ENCODE measurements around the gene ADCY5. TPM values are rescaled to one million over a fixed set of nuclear protein-coding genes. Genes with fewer than 3 reads are reported as not detected.
A peak's percentile ranks its signal among the peaks of the same experiment; 100 is the strongest.

Gene ADCY5
- total and polyA plus RNA-seq, 10 donors: 1.7 to 20.6 (median 11.7) TPM

DNA sequence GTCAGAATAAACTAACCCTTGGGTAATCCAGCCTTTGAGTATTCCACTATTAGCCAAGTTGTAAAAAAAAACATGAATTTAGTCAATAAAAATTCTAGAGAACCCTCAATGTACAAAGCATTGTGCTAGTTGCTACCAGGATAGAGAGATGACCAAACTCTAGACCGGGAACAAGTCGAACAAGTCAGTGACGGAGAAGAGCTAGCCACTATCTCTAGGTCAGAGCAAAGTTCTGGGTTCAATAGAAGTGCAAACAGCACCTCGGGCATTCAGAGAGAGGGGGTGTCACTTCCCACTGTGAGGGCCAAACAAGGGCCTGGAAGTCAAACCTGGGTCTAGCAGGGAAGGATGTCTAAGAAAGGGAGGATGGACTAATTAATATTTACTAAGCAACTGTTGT lies 2.3 kb upstream of the ADCY5 start:
- no peak overlapping the region for H3K4me3 ChIP-seq
- TF ChIP-seq, protein P1, sequence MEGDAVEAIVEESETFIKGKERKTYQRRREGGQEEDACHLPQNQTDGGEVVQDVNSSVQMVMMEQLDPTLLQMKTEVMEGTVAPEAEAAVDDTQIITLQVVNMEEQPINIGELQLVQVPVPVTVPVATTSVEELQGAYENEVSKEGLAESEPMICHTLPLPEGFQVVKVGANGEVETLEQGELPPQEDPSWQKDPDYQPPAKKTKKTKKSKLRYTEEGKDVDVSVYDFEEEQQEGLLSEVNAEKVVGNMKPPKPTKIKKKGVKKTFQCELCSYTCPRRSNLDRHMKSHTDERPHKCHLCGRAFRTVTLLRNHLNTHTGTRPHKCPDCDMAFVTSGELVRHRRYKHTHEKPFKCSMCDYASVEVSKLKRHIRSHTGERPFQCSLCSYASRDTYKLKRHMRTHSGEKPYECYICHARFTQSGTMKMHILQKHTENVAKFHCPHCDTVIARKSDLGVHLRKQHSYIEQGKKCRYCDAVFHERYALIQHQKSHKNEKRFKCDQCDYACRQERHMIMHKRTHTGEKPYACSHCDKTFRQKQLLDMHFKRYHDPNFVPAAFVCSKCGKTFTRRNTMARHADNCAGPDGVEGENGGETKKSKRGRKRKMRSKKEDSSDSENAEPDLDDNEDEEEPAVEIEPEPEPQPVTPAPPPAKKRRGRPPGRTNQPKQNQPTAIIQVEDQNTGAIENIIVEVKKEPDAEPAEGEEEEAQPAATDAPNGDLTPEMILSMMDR (IDR thresholded peaks at IDR 0.05 in 8 of 11, conservative IDR thresholded peaks at IDR 0.05 in 3 of 11): no peak
- TF ChIP-seq POLR2A (IDR thresholded peaks at IDR 0.05) (no peak), POLR2AphosphoS5 (IDR thresholded peaks at IDR 0.05) (no peak)
- no peaks in the 10 kb centered on the region for H3K9me3 ChIP-seq
- DNase-seq: peak; percentile 11
- 75 to 89% (median 83%) methylated on average over 4 of the region's 4 CpGs for WGBS, 5 donors
- H3K27me3 ChIP-seq (replicated peaks in 1 of 7): peaks cover 0 to 83% (median 43%) of the 10 kb centered on the region in 7 donors
- H3K36me3 ChIP-seq: no peaks in the 10 kb centered on the region
- intact Hi-C loops (cut with DNase I; ENCODE audit: low total_unique reads): no loop called here
- no peak overlapping the region for H3K27ac ChIP-seq
- H3K4me1 ChIP-seq: peaks cover 0 to 28% (median 22%) of the 10 kb centered on the region in 6 donors

GRCh38 chr3:123449997-123450604 lies 1.2 kb upstream of the ADCY5 start:
- Histone ChIP-seq H3K4me3 (peak overlapping the region in 7 of 8 donors; percentile 33 to 73 (median 59)), H3K36me3 (no peaks in the 10 kb centered on the region), H3K27ac (peak overlapping the region in 6 of 8 donors; percentile 75 to 81 (median 79)), H3K4me1 (peaks cover 0 to 28% (median 22%) of the 10 kb centered on the region in 6 donors), H3K27me3 (replicated peaks in 1 of 7) (peaks cover 0 to 91% (median 43%) of the 10 kb centered on the region in 7 donors), H3K9me3 (no peaks in the 10 kb centered on the region)
- DNase-seq: no peak
- TF ChIP-seq POLR2AphosphoS5 (IDR thresholded peaks at IDR 0.05) (no peak), POLR2A (IDR thresholded peaks at IDR 0.05) (no peak)
- TF ChIP-seq, protein P1 (IDR thresholded peaks at IDR 0.05 in 8 of 11, conservative IDR thresholded peaks at IDR 0.05 in 3 of 11): no peak
- intact Hi-C loops (cut with DNase I; ENCODE audit: low total_unique reads): no loop called here
- 15 to 21% (median 16%) methylated on average over 25 to 33 of the region's 33 CpGs for WGBS, 5 donors

- intact Hi-C loops (cut with DNase I; ENCODE audit: low total_unique reads): no loop called here
- Histone ChIP-seq H3K27ac (peak overlapping the region in 7 of 8 donors; percentile 75 to 81 (median 80)), H3K4me1 (peaks cover 0 to 28% (median 22%) of the 10 kb centered on the region in 6 donors), H3K36me3 (no peaks in the 10 kb centered on the region), H3K9me3 (no peaks in the 10 kb centered on the region), H3K4me3 (peak overlapping the region; percentile 45 to 73 (median 59)), H3K27me3 (replicated peaks in 1 of 7) (peaks cover 0 to 94% (median 43%) of the 10 kb centered on the region in 7 donors)
- peak; percentile 74 for DNase-seq
- TF ChIP-seq, protein P1 (IDR thresholded peaks at IDR 0.05 in 8 of 11, conservative IDR thresholded peaks at IDR 0.05 in 3 of 11): peak in 1 of 11 experiments; percentile 8
- TF ChIP-seq POLR2AphosphoS5 (IDR thresholded peaks at IDR 0.05) (no peak), POLR2A (IDR thresholded peaks at IDR 0.05) (no peak)
- WGBS, 5 donors: 0 to 2% (median 1%) methylated on average over 27 to 114 of the region's 114 CpGs
These were observed 459 bp upstream of the ADCY5 start for GRCh38 chr3:123449102-123449996.

Measured in spleen (tissue), 11 donors.